Activated T-helper 1 cell treated with Interleukin-2 at 50 U/mL for 16 hours (primary cell): ENCODE results near the gene CKS1B.
"Not testable (repeated sequence)": the region's sequence is repeated elsewhere in the genome, so short reads cannot be mapped to it uniquely, and the experiment has no call there.

Experiments
- DNase-seq: peaks from one replicate; pipeline ENCODE4 v3.0.0-alpha.2; 2020; ENCODE audit warnings: low read depth

The CKS1B gene

DNA sequence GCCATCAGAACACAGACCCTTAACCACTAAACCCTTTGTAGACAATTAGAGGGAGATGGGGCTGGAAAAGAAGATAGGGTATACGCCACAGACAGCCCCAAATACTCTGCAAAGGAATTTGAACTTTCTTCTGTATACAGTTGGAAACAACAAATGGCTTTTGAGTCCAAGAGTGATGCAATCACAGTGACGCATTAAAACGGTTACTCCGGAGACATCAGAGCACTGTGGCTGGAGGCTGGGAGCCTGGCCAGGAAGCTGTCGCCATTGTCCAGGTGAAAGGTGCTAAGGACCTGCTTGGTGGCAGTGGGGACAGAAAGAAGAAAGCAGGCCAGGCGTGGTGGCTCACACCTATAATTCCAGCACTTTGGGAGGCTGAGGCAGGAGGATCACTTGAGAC is 12.8 kb downstream of the CKS1B start:
- no peak for DNase-seq

DNA sequence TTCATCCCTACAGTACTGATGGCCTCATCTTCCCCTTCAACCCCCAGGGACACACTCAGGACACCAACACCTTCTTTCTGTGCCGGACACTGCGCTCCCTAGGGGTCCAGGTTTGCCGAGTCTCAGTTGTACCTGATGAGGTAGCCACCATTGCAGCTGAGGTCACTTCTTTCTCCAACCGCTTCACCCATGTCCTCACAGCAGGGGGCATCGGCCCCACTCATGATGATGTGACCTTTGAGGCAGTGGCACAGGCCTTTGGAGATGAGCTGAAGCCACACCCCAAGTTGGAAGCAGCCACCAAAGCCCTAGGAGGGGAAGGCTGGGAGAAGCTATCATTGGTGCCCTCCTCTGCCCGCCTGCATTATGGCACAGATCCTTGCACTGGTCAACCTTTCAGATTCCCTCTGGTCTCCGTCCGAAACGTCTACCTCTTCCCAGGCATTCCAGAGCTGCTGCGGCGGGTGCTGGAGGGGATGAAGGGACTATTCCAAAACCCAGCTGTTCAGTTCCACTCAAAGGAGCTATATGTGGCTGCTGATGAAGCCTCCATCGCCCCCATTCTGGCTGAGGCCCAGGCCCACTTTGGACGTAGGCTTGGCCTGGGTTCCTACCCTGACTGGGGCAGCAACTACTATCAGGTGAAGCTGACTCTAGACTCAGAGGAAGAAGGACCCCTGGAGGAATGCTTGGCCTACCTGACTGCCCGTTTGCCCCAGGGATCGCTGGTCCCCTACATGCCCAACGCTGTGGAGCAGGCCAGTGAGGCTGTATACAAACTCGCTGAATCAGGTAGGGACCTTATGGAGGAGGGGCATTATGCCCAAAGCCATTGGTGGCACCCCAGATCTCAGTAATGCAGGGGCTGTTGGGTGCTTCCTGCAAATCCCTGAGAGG is 13.8 kb downstream of the CKS1B start:
- DNase-seq = no peak

DNA sequence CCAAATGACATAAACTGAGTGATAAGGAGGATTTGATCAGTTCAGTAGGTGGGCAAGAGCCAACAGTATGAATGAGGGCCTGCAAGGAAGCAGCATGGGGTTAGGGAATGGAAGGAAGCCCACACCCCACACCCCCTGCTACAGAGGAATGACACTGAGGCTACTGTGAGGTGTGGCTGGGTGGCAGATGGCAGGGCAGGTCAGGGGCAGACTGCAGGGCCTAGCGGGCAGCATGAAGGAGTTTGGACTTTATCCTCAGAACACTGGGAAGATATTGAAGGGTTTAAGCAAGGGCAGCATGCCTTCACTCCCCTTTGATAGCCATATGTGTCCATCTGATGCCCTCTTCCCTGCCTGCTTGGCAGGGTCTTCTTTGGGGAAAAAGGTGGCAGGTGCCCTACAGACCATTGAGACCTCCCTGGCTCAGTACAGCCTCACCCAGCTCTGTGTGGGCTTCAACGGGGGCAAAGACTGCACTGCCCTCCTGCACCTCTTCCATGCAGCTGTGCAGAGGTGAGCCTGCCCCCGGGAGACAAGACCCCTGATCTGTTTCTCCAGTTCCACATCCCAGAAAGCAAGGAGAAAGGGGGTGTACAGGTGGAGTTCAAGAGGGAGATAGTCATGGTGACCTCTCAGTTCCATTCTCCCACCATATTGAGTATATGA is 14.8 kb downstream of the CKS1B start:
- DNase-seq = no peak

GRCh38 chr1:154990276-154990675 is 15.8 kb downstream of the CKS1B start:
- DNase-seq = no peak

DNA sequence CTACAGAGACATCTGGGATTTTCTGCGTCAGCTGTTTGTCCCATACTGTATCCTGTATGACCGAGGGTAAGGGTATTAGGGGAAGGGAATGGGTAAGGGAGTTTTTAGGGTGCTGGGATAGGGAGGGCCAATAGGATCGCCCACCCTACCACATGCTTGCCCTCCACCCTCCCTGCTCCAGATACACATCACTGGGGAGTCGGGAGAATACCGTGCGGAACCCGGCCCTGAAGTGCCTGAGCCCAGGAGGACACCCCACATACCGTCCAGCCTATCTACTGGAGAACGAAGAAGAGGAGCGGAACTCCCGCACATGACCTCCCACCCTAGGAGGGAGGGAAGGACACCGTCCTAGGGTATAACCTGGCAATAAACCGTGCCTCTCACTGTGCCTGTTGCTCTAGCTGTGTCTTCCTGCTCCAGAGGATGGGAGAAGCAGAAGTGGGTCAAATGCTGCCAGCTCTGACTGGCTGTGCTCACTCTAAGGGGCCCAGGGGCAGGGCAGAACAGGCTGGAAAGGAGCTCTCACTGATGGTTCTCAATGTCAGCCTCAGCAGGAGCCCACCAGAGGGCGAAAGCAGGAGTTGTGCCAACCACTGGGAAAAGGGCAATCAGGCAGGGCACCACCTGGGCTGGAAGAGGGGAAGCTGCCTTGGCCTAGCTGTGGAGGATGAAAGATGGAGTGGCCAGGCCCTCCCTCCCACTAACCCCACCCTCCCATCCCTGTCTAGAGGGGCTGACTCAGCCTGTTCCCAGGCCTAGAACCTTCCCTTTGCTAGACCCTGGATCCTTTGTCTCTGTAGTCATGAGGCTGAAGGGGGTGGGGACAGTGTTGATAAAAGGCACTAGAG is 18.5 kb downstream of the CKS1B start:
- DNase-seq = no peak

GRCh38 chr1:154993572-154994268 is 19.2 kb downstream of the CKS1B start, which contains the start of gene LENEP:
Gene LENEP, plus strand, starts transcription at chr1:154993586. Its CDS starts 22 bp downstream, at chr1:154993608.
- DNase-seq = no peak

DNA sequence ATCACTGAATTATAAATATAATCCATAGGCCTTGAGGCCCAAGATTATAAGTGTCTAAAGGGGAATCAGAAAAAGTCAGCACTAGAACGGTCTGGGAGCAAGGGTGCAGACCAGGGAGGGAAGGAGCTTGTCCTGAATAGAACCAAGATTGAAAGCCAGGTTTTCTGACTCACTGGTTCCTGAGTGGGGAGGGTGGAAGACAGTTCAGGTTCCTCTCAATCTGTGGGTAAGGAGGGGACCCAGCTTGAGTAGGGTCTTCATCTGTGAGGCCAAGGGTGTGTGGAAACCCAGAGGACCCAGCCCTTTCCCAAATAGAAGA is 19.7 kb downstream of the CKS1B start:
- no peak for DNase-seq

- no peak for DNase-seq
Observed at GRCh38 chr1:154994591-154994990, 20.1 kb downstream of the CKS1B start.

DNA sequence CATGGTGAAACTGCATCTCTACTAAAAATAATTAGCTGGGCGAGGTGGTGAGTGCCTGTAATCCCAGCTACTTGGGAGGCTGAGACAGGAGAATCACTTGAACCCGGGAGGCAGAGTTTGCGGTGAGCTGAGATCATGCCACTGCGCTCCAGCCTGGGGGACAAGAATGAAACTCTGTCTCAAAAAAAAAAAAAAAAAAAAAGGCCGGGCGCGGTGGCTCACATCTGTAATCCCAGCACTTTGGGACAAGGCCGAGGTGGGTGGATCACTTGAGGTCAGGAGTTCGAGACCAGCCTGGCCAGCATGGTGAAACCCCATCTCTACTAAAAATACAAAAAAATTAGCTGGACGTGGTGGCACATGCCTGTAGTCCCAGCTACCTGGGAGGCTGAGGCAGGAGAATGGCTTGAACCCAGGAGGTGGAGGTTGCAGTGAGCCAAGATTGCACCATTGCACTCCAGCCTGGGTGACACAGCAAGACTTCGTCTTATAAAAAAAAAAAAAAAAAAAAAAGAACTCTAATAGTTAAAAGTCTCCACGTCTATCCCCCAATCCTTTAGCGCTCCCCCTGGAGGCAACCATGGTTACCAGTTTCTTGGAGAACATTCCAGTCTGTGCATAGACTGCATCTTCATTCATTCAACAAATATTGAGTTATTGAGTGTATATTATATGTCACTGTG is 21.0 kb downstream of the CKS1B start:
- DNase-seq = not testable (repeated sequence)

DNA sequence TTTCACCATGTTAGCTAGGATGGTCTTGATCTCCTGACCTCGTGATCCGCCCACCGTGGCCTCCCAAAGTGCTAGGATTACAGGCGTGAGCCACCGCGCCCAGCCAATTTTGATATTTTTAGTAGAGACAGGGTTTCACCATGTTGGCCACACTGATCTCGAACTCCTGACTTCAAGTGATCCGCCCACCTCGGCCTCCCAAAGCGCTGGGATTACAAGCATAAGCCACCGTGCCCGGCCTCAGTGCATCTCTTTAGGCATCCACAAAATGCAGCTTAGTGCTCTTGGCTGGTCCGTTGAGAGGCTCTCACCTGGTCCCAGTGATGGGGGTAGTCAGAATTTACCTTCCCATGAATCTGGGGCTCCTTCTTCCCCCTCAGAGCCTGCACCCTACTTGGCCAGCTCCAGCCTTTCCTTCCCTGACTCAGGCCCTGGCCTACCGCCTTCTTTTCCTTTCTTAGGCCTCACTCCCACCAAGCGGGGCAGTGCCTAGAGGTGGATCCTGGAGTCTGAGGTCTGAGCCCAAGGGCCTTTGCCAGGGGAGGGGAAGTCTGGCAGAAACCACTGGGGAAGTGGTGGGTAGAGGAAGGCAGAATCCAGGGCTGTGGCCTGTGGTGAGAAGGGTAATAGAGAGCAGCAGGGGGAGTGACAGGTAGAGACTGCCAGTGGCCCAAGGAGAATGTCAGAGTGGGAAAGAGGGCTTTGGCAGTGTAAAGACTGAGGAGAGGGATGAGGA is 22.7 kb downstream of the CKS1B start:
- no peak for DNase-seq

GRCh38 chr1:154998201-154998780 is 23.8 kb downstream of the CKS1B start:
- no peak for DNase-seq

DNA sequence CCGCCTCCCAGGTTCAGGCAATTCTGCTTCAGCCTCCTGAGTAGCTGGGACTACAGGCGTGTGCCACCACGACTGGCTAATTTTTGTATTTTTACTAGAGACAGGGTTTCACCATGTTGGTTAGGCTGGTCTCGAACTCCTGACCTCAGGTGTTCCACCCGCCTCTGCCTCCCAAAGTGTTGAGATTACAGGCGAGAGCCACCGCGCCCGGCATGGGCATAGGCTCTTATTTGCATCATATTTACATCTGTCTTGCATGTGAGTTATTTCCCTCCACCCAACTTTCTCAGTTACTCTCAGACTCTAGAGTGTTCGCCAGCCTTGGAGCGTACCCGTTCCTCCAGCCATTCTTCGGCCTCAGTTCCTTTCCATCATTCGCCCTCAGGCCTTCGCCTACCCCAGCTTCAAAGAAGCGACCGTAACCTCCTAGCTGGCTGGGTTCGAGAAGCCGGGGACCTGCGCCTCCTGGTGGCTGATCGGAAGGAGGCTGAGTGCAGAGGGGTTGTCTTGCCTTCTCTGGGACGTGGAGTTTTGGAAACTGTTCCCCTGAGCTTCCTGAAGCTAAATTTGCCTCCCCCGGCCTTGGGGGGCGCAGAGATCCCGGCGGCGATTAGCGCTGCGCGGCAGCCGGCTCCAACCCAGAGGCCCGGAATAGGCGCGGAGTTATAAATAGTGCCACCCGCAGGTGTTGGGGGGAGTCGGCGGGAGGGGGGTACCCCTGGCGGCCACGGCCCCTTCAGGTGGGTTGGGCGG is 24.5 kb downstream of the CKS1B start:
- peak; percentile 52 for DNase-seq

GRCh38 chr1:154999571-155000410 is 25.3 kb downstream of the CKS1B start:
- no peak for DNase-seq

GRCh38 chr1:155000411-155000725 is 25.9 kb downstream of the CKS1B start:
- no peak for DNase-seq

- peak; percentile 71 for DNase-seq
Observed at GRCh38 chr1:155000726-155001424, 26.4 kb downstream of the CKS1B start.

DNA sequence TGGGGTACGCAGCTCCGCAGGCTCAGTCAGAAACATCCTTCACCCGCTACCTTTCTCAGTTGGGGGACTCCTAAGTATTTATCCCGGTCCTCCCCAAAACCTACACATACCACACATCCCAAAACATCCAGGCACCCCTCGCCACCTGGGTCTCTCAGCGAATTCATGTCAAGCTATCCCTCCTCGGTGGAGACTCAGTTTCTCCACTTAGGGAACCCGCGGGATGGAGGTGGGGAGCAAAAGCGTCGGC is 26.9 kb downstream of the CKS1B start:
- DNase-seq = no peak

DNA sequence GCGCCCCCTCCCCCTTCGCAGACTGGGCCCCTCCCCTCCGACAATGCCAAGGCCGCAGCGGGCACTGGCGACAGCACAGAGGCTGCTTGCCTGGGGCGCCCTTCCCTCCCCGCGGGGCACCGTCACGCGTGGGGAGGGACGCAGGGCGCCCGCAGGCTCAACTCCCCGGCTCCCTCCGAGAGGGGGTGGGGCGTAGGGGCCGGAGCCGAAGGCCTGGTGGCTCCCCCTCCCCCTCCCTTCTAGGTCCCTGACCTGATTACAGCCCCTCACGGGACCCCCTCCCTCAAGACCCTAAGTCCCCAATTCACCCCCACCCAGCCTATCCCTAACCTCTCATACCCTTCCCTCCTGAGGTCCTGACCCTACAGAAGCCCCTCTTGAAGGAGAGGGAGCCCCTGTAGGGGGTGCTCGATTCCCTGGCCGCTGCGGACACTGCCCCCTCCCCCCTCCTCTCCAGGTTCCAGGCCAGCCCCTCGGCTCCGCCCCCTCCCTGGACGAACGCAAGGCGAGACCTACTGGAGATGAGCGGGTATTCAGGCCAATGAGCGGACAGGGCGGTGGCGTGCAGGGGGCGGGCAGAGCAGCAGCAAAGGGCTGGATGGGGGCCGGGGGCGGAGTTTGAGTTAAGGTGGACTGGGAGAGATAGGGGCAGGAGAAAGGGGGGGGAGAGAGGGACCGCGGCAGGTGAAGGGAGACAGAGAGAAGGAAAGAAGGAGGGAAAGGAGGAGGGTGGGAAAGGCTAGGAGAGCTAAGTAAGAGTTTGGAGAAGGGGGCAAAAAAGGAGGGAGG is 27.4 kb downstream of the CKS1B start:
- DNase-seq = peak; percentile 96
